NCI-H2227 (cell line): ENCODE data around the gene SLAMF8.

ENCODE experiments used
- DNase-seq: peaks from one replicate; lab custom pipeline; 2025; ENCODE audit not compliant: unreplicated experiment; lab: John Stamatoyannopoulos, UW

The SLAMF8 gene

DNA sequence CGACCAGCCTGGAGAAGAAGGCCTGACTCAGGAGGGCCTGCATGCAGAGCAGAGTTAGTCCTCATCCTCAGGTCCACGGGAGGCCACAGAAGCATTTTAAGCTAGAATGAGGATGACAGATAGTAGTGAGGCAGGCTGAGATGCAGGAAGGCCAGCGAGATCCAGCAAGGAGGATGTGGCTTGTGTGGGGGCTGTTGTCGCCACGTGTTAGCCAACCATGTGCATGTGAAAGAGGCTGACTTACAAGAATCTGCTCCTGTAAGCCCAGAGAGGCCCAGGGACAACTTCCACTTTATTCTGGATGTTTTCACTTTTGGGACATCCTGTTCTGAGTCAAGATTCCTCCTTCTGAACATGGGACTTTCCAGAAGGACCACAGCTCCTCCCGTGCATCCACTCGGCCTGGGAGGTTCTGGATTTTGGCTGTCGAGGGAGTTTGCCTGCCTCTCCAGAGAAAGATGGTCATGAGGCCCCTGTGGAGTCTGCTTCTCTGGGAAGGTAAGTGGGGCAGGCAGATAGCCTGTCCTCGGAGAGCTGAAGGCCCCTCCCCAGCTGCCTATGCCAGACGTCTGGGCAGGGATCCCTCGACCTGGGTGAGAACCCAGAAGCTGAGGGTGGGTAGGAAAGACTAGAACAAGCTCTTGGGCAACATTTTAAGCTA, at the start of gene SLAMF8:
Gene SLAMF8, plus strand, starts transcription at position 433 of the 661 bp plus-strand sequence. Its CDS starts 26 bp downstream, at position 459.
- DNase-seq: no peak

DNA sequence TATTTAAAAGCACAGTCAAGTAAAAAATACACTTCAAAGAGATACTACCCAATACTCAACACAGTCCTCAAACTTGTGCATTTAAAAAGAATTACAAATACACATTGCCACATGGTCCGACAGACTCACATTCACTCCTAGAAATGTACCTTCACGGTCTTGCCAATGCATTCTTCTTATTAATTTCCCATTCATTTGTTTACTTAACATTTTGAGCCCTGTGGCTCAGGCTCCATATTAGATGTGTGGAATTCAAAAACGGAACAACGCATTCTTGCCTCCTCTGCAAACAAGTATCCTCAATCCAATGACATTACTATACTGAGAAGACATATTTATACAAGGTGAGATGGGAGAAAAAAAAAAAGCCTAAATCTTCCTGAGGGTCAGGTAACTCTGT, 48.4 kb upstream of the SLAMF8 start:
- no peak for DNase-seq

DNA sequence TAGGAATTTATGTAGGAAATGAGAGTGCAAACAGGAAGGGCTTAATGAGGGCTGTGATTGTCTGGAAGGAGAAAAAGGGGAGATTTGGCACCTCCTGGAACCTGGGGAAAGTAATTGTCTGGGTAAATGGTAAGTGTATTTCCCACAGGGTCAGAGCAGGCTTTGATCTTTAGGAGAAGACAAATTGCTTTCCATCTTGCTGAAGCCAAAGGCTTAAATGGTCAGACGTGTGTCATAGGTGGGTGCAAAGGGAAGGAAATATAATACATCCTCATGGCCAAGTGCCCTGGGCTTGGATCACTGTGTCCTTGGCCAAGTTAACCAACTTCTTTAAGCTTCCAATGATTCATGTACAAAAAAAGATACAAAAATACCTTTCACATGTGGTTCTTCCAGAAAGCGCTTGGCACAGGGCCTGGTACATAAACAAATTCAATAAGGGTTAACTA, 47.2 kb upstream of the SLAMF8 start:
- DNase-seq: no peak

DNA sequence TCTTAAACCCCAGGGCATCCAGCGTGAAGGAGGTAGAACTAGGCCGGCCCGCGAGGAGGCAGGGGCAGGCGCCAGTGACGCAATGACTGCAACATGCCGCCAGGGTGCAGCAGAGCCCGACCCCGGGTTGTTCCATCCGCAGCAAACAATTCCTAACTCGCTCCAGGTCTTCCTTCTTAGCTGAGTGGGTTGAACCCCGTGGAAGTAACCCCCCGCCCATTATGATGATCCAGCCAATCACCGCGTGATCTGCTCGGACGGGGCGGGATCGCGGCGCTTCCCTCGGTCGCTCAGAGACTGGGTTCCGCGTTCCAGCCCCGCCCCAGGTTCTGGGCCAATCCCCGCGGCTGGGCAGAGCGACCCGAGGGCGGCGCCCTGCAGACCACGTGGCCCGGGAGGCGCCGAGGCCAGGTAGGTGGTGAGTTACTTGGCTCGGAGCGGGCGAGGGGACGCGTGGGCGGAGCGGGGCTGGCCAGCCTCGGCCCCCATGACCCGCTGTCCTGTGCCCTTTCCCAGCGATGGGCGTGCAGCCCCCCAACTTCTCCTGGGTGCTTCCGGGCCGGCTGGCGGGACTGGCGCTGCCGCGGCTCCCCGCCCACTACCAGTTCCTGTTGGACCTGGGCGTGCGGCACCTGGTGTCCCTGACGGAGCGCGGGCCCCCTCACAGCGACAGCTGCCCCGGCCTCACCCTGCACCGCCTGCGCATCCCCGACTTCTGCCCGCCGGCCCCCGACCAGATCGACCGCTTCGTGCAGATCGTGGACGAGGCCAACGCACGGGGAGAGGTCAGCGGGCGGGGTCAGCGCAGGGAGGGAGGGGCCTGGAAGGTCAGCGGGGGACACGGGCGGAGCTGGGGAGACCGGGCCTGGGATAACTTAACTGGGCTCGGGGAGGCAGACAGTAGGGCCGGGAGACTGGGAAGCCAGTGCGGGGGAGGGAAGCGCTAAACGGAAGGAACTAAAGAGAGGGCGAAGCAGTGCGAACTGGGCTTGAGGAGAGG, 45.8 kb upstream of the SLAMF8 start, which contains the start of gene DUSP23:
Gene DUSP23, plus strand, starts transcription at position 380 of the 1,000 bp plus-strand sequence. Its CDS starts 139 bp downstream, at position 519.
- DNase-seq: peak; percentile 98

DNA sequence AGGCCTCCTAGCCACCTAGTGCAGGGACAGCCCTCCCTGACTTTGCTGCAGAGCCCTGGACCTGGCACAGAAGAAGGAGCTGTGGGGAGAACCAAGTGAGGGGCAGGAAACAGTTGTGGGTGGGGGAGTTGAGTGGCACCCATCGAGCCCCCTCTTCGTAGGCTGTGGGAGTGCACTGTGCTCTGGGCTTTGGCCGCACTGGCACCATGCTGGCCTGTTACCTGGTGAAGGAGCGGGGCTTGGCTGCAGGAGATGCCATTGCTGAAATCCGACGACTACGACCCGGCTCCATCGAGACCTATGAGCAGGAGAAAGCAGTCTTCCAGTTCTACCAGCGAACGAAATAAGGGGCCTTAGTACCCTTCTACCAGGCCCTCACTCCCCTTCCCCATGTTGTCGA, 44.7 kb upstream of the SLAMF8 start:
- DNase-seq: no peak

DNA sequence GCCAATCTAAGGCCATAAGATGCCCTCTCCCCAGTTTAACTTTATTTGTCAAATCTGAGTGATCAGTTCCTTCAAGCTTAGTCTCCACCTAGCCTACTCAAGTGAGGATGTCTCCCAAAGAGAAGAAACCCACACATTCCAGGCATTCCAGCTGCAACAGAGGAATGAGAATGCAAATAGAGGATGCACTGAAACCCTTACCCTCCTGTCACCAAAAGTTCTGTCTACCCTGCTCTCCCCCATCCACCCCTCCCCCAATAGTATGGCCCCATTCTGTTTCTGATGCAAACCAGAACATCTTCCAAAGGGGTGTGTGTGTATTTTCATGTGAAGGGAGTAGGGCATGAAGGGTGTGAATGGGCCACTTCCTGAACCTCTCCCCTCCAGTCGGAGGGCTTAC, 42.9 kb upstream of the SLAMF8 start:
- no peak for DNase-seq

DNA sequence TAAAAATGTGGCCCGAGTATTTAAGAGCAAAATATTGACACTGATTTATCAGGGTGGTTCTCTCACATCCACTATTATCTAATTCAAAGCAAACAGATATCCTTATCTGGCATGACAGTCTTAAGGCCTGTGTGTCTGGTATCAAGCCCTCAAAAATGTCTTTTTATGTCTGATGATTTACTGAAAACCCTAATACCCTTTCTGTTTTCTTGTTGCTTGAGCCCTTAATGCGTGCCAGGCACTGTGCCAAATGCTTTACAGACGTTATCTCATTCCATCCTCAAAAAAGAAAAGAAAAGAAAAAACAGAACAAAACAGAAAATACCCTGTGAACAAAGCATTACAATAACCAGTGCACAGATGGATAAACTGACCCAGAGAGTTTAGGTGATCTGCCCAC, 40.2 kb upstream of the SLAMF8 start:
- no peak for DNase-seq

DNA sequence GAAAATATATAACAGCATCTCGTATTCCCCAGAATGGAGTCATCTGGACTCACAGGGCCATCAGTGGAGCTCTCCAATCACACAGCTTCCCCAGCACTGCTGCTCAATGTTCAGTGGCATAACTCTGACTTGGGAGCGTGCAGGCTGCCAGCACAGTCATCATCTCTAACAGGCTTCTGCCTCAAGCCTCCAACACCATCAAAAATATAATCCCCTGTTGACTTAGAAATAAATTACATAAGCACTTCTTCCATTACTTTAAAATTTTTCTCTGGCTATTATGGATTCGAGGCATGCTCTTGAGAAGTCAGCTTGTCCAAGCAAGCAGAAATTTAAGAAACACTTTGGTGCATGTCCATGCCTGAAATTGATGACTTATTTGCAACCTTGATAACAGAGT, 39.7 kb upstream of the SLAMF8 start:
- DNase-seq: no peak

DNA sequence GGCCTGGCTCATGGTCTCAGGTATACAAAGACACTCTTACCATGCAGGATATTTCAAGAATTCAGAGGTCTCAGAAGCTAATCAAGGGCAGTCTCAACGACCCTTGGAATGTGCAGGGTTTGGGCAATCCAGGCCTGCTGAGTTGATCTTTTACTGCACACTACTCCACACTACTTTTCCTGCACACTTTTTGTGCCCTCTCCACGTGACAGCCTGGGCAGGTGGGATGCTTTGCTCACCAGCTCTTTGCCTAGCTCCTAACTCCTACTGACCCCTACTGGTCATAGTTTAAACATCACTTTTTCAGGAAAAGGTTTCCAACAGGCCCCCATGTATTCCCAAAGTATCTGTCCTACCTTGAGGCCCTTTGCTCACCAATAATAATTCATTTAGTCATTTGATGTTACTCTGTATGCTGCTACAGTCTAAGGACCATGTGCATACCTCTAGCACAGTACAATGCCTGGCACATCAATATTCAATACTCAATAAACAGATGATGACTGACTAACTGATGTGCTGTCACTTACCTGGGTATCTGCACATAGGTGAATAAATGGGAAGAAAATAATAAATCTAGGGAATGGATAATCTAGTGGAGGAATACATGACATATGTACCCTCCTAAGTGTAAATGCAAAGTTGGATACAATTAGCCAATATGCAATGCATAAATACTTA, 36.3 kb upstream of the SLAMF8 start:
- DNase-seq: peak; percentile 40

DNA sequence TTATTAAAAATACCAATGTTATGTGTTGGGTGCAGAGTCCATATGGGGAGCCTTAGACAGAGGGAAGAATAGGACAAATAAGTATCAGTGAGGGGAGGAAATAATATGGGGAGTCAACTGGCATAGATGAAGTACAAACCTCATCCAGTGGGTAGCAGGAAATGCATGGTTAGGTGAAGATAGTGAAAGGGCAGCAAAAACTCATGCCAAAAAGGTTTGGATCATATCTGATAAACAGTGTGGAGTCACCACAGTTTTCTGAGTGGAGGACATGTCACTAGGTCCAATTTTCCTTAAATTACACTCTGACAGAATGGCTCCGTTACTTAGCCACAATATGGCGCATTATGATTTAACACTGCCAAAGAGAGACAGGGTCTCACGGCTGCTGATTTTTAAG, 35.6 kb upstream of the SLAMF8 start:
- no peak for DNase-seq

DNA sequence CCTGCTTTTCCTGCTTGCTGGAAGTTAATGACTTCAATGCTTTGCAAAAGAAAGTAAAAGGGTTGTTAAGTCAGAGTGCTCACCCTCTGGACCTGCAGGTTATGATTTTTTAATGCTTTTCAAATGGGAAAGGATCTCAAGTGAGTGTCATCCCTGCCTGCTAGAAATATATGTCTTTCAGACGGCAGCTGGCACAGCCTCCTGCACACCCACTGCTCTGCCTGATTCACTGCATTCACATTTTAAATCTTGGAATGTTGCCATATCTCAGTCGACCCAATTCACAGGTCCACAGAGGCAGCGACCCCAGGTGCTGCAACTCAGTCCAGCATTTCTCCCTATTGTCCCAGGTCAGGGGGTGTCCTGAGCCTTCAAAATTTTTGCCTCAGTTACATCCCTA, 35.2 kb upstream of the SLAMF8 start:
- no peak for DNase-seq

DNA sequence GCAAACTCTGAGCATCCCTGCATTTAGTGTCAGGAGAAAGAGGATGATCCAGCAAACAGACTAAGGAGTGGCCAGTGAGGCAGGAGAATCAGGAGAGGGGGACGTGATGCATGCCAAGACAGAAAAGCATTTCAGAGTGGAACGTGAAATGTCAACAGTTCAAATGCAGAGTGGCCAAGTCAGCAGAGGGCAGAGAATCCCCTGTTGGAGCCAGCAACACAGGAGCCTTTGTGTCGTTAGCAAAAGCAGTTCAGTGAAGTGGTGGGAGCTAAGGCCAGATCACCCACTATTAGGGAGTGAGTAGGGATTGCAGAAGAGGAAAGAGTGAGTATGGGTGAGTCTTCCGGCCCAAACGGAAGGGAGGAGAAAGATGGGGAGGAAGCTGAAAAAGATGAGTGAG, 31.1 kb upstream of the SLAMF8 start:
- DNase-seq: no peak

DNA sequence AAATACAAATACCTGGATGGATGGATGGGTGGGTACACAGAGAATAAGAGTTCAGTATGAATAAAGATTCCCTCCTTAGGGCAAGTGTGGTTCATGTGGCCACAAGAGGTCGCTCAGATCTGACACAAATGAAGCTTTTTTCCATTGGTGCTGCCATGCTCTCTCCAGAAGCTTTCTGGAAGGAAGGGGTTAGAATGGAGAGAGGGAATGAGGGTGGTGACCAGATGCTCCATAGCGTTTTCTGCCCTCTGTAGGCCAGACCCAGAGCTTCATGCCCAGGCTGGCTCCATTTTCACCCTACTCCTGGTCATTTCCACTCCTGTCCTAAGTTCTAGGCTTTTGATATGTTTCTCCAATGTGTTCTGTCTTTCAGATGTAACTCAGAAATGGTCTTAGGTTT, 27.8 kb upstream of the SLAMF8 start:
- peak; percentile 89 for DNase-seq

DNA sequence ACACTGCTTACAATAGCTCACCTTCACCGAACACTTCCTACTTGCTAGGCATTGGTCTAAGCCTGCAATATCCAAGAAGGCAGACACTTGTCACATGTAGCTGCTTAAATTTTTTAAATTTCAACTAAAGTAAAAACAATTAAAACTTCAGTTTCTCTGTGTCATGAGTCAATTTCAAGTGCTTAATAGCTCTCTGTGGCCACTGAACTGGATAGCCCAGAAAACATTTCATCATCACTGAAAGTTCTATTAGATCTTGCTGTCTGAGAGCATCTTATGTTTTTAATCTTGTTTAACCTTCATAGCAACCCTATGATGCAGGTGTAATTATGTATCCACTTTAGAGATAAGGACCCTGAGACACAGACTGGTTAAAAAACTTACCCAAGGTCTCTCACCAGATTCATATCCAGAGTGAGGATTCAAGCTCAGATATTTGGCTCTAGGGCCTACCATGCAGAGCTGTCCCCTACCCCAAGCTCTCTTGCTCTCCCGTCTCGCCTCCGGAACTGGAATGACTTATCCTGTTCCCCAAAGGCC, 27.2 kb upstream of the SLAMF8 start:
- DNase-seq: no peak

DNA sequence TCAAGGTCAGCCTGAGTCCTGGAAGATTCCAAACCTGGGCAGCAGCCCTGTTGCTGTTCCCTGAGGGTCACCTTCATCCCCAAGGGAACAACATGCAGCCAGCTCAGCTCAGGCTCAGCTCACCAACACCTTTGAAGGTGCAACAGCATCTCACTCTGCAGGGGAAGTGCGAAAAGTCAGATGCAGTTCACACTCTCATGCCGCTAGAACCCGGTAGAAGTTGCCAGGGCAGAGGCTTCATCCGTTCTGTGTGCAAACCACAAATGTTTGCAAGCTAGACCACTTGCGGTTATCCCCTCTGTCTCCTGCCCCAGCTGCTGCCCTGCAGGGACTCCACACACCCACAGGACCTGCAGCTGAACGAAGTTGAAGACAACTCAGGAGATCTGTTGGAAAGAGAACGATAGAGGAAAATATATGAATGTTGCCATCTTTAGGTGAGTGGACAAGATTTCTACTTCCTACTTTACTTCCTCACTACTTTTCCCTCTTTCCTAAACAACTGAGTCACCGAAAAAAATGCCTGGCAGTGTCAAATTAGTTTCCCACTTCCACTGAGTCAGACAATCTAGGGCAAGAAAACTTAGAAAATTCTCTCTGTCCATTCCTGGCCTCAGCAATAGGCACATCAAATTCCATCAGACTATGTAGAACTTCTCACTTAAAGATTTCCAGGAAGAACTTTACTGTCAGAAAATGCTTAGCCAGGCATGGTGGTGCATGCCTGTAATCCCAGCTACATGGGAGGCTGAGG, 26.3 kb upstream of the SLAMF8 start:
- no peak for DNase-seq

DNA sequence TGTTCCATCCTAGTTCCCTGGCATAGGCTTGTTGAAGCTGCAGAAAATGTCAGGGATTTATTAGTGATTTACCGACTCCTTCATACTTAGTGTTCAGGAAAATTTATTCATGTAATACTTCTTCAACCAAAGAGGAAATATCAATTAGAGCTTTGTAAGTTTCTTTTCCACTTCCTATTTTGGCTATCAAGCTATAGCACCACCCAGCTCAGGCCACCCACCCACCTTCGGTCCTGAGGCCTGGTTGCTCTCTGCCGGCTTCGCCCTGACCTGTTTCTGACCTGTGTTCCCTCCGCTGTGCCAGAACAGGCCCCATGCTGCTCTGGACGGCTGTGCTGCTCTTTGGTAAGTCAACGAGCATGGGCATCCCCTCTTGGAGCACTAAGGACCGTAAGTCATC, 24.6 kb upstream of the SLAMF8 start, which contains the start of gene FCRL6:
Gene FCRL6, plus strand, starts transcription at position 250 of the 400 bp plus-strand sequence. Its CDS starts 65 bp downstream, at position 315.
- DNase-seq: no peak

DNA sequence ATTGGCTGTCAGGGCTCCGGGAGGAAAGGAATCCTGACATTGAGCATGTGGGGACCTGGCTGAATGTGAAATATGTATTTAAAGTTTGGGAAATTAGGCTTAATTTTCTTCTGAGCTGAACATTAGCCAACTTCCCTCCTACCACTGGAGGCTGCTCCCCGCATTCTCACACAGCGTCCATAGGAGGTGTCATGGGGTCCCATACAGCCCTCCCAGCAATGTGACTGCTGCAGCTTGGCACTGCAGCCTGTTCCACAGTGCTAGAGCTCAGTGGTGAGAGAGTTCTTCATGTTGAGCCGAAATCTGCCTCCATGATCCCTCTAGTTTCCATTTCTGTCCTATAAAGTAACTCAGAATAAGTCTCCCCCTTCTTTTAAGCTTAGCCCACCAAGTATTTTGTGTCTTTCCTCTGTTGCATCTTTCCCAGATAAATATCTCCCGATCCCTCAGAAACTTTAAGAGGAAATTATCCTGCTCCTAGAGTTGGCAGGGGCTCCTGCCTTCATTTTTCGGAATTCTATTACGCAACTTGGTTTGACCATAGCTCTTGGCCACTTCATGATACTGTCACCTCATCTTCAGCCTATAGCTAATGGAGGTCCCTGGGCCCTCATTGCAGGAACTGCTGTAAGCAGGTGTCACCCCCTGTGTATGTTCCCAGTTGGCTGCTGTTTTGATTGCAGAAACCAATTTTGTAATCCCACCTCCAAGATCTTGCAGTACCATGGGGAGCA, 22.6 kb upstream of the SLAMF8 start:
- DNase-seq: no peak

DNA sequence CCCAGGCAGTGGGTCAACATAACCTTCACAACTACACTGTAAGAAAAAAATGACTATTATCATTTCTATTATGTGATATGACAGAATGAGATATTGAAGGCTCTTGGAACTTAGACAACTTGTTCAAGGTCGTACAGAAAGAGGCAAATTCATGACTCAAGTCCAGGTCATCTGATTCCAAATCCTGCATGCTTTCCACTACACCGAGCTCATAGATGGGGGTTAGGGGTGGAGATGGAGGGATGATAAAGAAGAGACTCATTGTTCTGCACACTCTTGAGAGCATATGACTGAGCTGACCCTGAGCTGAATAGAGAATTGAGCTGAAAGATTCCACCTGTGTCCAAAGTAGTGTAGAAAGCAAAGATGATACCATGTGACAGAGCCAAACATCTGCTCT, 21.7 kb upstream of the SLAMF8 start:
- no peak for DNase-seq

DNA sequence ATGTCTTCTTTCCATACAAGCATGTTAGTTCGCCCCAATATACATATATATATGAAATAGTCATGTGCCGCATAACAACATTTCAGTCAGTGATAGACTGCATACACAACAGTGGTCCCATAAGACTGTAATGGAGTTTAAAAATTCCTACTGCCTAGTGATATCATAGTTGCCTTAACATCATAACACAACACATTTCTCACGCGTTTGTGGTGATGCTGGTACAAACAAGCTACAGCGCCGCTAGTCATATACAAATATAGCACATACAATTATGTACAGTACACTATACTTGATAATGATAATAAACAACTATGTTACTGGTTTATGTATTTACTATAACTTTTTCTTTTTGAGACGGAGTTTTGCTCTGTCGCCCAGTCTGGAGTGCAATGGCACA, 10.7 kb upstream of the SLAMF8 start:
- no peak for DNase-seq
